Activated effector memory CD4-positive, alpha-beta T cell treated with Interleukin-2 at 50 U/mL for 16 hours (primary cell): Measurements from ENCODE around the gene ZNF677.
"Not testable (repeated sequence)": the region's sequence is repeated elsewhere in the genome, so short reads cannot be mapped to it uniquely, and the experiment has no call there.

ENCODE experiments used
- DNase-seq: peaks from one replicate; pipeline ENCODE4 v3.0.0-alpha.2; 2020

Gene ZNF677

DNA sequence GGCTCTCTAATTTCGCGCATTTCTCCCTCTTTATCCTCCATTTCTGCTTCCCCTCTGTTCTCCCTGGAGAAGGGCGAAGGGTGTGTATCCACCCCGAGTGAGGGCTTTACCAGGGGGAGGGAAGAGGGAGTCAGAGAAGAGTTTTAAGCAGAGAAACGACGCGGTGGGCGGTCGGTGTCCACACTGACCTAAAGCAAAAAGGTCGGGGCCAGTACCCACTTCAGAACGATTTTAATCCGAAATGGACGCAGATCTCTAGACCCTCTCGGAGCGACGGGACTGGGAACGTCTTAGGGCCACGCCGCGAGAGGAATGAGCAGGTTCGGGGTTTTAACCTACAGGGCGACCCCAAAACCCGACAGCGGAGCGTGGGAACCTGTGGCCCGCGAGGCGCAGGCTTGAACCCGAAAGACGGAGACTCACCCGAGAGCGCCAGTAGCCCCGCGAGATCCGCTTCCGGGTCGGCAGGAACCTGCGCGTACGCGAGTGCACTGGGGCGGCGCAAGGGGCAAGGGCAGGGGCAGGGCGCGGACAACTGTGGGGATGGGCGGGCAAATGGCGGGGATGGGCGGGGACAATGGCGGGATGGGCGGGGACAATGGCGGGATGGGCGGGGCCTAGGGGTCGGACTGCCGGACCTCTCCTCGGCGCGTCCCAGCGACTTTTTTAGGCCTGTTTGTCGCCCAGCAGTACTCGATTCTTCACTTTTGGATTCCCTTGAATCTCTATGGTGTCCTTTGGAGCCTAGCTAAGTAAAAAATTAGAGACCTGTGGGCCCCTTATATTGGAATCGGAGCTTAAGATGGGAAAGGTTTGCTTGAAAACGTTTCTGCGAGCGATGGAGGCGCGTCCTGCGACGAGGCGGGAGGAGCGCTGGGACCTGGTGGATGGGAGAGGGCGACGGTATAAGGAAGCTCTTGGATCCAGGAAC lies at the start of gene ZNF677:
TSS of gene ZNF677 (minus strand) at position 463 of the 931 bp plus-strand sequence. CDS start 3,323 bp downstream, outside the sequence.
- peak; percentile 67 for DNase-seq

DNA sequence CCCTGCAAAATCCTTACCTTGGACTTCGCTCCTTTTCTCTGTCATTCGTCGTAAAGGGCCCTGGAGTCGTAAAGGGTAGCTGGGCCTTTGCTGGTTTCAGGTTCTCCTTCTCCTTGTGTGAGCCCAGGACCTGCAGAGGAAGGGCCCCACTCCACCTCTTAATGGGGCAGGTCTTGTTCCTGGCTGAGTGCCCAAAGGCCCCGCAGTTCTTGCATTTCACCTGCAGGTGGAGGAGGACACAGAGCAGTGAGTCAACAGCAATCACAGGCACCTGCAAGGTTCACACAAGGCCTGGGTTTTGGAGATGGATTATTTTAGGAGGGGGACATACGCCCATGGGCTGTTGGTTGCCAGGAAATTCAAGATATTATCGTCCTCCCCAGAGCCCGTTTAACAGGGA lies 46.7 kb upstream of the ZNF677 start:
- DNase-seq, result not testable (repeated sequence)

DNA sequence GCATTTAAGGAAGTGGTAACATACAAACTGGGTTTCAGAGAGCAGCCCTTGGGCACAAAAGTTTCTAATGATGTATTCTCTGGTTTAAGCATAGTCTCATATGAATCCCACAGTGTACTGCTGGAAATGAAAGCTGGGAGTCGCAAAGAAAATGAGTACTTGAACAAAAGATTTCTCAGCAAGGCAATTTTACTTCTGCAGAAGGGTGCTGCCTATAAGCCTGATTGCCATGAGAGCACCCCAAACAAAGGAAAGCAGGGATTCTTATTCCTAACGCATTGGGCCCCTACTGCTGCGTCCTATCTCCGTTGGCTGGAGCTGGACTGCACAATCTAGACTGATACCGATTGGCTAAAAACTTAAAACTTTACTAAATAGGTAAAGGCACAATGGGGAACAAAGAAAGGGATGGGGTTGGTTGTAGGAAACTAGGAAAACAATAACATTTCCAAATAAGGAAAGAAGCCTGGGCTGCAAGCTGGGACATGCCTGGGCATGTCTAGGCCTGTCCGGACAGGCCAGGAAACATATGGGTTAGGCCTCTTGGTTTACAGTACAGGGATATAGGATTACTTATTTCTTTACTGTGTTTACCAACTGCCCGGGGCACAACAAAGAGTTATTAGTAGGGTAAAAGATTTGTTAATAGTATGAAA lies 40.2 kb upstream of the ZNF677 start:
- no peak for DNase-seq

DNA sequence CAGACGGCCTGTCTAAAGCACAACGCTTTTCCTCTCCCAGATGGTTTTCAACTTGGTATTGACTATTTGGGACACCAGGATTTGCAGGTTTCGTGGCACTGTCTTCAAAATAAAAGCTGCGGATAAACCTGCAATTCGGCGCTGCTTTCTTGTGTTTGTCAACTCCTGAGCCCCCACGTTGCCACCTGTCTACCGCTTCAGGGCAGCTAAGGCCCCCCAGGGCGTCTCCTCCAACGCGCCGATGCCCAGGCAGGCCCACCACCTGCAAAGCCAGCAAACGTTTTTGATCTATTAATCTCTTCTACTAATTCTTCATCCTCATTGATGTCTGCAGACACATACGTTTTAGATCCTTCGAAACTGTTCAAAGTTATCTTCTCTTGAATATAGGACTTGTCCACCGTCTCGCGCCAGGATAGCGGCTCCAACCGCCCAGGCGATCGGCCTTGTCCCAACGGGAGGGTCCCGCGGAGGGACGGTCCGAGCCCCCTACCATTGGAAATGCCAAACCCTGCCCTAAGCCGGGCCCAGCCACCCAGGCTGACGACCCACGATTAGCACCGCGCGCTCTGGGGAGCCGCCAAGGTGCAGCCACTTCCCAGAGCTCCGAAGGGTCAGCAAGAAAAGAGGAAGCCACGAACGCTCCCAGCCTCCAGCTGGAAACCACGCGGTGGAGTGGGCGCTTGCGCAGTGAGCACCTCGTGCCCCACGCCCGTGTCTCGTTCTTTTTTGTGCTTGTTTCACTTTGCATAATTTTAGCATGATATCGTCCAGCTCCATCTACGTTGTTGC lies 36.3 kb upstream of the ZNF677 start:
- no peak for DNase-seq

DNA sequence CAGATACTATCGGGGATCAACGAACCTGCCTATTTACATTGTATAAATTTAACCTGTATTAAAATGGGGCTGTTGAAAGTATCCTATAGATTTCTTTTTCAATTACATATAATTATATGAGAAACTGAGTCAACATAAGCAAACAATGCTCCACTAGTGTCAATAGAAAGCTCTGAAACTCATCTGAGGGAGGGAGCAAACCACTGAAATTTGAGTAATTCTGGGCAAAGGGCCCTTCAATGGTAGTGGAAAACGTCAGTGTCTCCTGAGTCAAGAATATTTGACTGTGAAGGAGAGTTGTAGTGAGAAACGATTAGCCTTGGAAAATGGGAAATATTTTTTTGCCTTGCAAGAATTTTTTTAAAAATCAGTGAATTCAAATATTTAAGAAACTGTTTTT lies 30.4 kb upstream of the ZNF677 start:
- DNase-seq, result no peak

DNA sequence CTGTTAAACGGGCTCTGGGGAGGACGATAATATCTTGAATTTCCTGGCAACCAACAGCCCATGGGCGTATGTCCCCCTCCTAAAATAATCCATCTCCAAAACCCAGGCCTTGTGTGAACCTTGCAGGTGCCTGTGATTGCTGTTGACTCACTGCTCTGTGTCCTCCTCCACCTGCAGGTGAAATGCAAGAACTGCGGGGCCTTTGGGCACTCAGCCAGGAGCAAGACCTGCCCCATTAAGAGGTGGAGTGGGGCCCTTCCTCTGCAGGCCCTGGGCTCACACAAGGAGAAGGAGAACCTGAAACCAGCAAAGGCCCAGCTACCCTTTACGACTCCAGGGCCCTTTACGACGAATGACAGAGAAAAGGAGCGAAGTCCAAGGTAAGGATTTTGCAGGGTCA lies 27.3 kb upstream of the ZNF677 start:
- not testable (repeated sequence) for DNase-seq

DNA sequence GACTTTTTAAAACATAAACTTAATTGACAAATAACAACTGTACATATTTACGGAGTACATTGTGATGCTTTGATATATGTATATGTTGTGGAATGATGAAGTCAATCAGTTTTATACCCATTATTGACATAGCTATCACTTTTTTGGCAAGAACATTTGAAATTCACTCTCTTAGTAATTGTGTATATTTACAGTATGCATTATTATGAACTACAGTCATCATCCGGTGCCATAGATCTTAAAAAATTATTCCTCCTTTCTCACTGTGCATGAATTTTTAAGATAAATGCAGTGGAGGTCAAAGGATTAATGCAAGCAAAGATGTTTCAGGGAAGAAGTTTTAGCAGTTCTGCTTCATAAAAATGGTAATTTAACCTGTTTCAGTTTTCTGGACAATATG lies 20.8 kb upstream of the ZNF677 start:
- DNase-seq, result no peak

DNA sequence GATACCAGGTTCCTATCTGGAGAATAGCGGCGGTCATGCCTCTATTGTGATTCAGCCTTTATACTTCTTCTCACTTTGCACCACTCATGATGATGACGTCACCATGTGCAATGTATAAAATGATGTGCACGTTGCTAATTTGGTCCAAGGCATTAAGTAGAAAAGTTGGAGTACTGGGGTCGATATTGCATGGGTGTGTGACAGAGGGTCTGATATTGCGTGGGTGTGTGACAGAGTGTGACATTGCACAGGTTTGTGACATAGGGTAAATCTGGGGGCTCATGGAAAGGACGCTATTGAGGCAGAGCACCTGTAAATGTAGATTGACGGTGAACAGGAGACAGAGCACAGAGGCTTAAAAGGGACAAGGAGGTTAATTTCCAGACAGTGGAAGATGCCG lies 17.4 kb upstream of the ZNF677 start:
- DNase-seq, result no peak

DNA sequence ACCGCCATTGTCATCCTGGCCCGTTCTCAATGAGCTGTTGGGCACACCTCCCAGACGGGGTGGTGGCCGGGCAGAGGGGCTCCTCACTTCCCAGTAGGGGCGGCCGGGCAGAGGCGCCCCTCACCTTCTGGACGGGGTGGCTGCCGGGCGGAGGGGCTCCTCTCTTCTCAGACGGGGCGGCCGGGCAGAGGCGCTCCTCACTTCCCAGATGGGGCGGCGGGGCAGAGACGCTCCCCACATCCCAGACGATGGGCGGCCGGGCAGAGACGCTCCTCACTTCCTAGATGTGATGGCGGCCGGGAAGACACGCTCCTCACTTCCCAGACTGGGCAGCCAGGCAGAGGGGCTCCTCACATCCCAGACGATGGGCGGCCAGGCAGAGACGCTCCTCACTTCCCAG lies 15.2 kb upstream of the ZNF677 start:
- DNase-seq, result not testable (repeated sequence)

DNA sequence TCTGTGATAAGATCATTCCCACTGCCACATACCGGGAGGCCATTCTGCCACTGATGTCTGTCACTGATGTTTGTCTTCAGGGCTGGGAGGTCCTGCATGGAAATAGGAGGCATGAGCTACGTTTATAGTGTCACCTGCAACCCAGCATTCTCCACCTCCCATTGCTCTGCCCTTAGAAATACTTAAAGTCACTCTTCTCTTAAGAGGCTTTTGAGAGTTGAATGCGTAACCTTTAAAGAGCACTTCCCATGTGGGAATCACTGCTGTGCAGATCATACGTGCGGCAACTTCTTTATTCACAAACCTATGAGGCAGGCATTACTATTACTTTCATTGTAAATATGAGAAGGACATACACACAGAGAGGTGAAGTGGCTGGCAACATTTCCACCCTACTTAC lies 12.9 kb upstream of the ZNF677 start, which contains the start of gene VN1R4:
TSS of gene VN1R4 (minus strand) at position 101 of the 400 bp plus-strand sequence. CDS start at position 43, 58 bp downstream.
- DNase-seq, result not testable (repeated sequence)

DNA sequence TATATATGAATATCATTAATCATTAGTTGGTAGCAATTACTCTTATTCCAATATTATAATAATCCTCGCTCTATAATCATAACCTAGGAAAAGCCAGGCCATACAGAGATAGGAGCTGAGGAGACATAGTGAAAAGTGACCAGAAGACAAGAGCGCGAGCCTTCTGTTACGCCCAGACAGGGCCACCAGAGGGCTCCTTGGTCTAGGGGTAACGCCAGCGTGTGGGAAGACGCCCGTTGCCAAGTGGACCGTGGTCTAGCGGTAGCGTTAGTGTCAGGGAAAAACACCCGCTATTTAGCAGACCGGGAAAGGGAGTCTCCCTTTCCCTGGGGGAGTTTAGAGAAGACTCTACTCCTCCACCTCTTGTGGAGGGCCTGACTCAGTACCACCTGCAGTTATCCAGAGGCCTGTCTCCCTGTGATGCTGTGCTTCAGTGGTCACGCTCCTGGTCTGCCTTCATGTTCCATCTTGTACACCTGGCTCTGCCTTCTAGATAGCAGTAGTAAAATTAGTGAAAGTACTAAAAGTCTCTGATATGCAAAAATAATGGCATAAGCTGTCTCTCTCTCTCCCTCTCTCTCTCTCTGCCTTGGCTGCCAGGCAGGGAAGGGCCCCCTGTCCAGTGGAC lies 3.2 kb upstream of the ZNF677 start, which contains the start of gene VN1R2:
TSS of gene VN1R2 (plus strand) at position 578 of the 628 bp plus-strand sequence. CDS start 84 bp downstream, outside the sequence.
- not testable (repeated sequence) for DNase-seq

DNA sequence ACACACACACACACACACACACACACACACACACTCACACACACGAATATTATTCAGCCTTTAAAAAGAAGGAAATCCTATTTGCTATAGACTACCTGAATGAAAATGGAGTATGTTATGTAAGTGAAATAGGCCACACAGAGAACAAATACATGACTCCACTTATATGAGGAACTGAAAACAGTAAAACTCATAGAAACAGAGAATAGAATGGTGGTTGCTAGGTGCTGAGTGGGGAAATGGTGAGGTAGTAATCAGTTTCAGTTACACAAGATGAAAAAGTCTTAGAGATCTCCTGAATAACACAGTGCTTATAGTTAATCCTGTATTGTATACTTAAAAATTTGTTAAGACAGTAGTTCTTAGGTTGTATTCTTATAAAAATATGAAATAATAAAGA lies 8.2 kb downstream of the ZNF677 start:
- DNase-seq, result no peak

DNA sequence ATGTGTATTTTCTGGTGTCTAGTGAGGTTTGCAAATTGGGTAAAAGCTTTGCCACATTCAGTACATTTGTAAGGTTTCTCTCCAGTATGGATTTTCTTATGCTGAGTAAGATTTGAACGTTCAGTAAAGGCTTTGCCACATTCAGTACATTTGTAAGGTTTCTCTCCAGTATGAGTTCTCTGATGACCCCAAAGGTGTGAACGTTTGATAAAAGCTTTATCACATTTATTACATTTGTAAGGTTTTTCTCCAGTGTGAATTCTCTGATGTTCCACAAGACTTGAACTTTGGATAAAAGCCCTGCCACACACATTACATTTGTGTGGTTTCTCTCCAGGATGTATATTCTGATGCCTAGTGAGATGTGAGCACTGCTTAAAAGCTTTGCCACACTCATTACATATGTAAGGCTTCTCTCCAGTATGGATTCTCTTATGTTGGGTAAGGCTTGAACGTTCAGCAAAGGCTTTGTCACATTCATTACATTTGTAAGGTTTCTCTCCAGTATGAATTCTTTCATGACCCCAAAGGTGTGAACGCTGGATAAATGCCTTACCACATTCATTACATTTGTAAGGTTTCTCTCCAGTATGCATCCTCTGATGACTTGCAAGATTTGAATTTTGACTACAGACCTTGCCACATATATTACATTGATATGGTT lies 17.4 kb downstream of the ZNF677 start:
- DNase-seq, result no peak

DNA sequence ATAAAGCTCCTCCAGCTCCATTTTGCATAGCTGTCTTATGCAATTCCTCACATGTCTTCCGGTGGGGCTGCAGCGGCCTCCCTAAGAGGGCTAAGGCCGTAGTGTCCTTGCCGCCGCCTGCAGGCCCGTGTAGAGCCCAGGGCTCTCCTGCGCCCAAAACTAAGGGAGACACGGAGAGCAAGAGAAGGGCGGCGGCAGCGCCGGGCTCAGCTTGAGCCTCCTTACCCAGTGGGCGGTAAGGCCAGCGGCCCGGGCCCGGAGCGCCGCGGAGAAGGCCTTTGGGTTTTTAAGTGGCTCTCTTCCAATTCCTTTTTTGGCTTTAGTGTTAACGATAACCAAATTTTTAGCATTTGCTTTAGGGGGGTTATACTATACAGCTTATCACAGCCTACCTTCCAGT lies 30.1 kb downstream of the ZNF677 start:
- no peak for DNase-seq

DNA sequence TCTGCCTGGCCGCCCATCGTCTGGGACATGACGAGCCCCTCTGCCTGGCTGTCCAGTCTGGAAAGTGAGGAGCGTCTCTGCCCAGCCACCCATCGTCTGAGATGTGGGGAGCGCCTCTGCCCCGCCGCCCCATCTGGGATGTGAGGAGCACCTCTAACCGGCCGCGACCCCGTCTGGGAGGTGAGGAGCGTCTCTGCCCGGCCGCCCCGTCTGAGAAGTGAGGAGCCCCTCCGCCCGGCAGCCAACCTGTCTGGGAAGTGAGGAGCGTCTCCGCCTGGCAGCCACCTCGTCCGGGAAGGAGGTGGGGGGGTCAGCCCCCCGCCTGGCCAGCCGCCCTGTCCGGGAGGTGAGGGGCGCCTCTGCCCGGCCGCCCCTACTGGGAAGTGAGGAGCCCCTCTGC lies 32.0 kb downstream of the ZNF677 start:
- DNase-seq, result not testable (repeated sequence)

DNA sequence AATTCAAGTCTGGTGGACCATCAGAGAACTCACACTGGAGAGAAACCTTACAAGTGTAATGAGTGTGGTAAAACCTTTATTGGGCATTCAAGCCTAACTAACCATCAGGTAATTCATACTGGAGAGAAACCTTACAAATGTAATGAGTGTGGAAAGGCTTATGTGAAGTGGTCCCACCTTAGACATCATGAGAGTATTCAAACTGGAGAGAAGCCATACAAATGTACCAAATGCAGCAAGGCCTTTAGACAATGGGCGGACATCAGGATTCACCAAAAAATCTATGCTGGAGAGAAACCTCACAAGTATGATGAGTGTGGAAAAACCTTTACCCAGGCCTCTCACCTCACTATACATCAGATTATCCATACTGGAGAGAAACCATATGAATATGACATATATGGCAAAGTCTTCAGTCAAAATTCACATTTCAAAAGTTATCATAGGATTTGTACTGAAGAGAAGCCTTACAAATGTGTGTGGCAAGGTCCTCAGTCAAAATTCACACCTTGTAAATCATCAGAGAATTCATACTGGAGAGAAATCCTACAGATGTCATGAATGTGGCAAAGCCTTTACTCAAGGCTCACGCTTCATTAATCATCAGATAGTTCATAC lies 41.9 kb downstream of the ZNF677 start:
- no peak for DNase-seq

DNA sequence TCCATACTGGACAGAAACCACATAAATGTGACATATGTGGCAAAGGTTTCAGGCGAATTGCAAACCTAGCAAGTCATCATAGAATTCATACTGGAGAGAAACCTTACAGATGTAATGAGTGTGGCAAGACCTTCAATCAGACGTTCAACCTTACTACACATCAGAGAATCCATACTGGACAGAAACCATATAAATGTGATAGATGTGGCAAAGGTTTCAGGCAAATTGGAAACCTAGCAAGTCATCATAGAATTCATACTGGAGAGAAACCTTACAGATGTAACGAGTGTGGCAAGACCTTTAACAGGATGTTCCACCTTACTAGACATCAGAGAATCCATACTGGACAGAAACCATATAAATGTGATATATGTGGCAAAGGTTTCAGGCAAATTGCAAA lies 43.1 kb downstream of the ZNF677 start:
- not testable (repeated sequence) for DNase-seq

DNA sequence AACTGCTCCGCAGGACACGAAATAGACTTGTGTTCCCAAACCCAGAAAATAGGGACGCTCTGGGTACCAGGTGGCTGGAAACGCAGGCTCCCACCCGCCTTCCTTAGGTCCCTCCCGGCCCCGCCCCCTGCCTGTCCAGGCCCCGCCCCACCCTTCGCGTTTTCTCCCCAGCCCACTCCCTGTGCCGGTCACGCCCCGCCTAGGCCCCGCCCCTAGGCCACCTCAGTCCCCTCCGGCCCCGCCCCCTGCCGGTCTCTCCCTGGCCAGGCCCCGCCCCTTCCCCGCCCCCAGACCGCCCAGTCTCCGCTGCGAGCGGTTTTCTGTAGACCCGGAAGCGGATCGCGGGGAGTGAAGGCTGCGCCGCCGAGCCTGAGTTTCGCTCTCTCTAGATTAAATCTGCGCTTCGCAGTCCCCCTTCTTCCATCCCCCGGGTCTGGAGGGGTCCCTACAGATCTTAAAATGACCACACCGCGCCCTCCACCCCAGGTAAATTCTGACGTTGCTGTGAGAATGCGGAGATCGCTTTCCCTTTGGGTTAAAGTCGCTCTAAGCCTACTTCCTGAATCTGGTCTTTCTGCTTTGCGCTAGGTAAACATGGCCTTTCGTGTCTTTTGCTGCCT lies 57.8 kb downstream of the ZNF677 start:
- peak; percentile 94 for DNase-seq

DNA sequence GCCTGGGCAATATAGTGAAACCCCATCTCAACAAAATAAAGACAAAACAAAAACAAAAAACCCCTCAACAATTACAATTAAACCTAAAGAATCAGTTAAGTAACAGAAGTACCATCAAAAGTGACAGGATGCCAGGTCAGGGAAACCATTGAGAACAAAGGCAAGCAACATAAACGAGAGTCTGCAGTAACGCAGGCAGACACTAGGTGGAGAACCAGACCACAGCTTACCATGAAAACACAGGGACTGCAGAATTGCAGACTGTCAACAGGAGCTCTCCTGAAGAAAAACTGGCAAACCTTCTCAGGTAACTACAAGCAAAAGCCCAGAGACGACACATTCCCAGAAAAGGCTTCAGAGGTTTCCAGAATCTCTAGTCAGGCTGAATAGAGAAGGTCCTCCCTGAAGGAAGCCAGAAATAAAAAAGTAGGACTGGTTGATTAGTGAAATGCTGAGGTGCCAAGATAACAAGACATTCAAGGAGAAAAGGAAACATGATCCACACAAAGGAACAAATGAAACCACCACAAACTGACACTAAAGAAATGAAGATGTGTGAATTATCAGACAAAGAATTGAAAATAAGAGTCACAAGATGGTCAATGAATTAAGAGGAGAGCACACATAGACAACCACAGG lies 59.3 kb downstream of the ZNF677 start:
- DNase-seq, result peak; percentile 60

DNA sequence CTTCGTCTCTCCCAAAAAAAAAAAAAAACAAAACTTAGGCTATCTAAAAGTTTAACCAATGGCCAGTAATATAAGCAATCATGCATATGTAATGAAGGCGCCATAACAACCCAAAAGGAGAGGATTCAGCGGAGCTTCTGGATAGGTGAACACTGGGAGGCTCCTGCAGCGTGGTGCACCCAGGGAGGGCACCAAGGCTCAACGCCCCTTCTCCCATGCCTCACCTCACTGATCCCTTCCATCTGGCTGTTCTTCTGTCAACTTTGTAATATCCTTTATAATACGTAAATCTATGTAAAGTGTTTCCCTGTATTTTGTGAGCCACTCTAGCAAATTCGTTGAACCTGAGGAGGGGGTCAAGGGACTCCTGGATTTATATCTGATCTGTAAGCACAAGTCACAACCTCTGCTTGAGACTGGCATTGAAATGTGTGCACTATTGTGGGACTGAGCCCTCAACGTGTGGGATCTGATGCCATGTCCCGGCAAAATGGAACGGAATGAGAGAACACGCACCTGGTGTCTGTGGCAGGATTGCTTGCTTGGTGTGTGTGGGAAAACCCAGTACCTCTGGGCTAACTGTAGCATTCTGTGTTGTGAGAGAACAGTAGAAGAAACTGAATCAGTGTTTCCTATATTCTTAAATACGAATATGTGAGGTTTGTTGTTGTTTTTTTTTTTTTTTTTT lies 61.0 kb downstream of the ZNF677 start:
- no peak for DNase-seq
